H1 (cell line): ENCODE results near the gene SELENOV.

Experiments used
- BACH1 ChIP-seq: IDR thresholded peaks from 2 replicates; pipeline ENCODE4 v1.6.1; 2012; ENCODE audit warnings: low read length, improper control_type of control experiment
- CTCF ChIP-seq, 3 experiments: IDR thresholded peaks; 1 replicate in 2 of 3; 2 replicates in 1 of 3; pipeline versions ENCODE4 v1.5.1 to v1.6.1; 2011; ENCODE audit warnings: low read length in 3 of 3, mild to moderate bottlenecking in 3 of 3, inconsistent platforms in 2 of 3, low read depth in 1 of 3, moderate library complexity in 1 of 3; ENCODE audit not compliant: insufficient read depth in 1 of 3; ENCODE audit errors: control extremely low read depth in 1 of 3
- EZH2 ChIP-seq: fragments of 200-600 bp; sonication (generic); IDR thresholded peaks from 2 replicates; pipeline ENCODE4 v1.7.1; 2012; ENCODE audit warnings: low read depth, mild to moderate bottlenecking, moderate library complexity, low read length, inconsistent platforms; ENCODE audit not compliant: severe bottlenecking
- POLR2AphosphoS5 ChIP-seq: IDR thresholded peaks from 2 replicates; pipeline ENCODE4 v1.6.1; 2011; ENCODE audit warnings: low read depth, low read length
- POU5F1 ChIP-seq: IDR thresholded peaks from 2 replicates; pipeline ENCODE4 v1.6.1; 2011; ENCODE audit warnings: low read depth, mild to moderate bottlenecking, low read length, moderate library complexity
- YY1 ChIP-seq: IDR thresholded peaks from 2 replicates; pipeline ENCODE4 v1.6.1; 2011; ENCODE audit warnings: low read depth, mild to moderate bottlenecking, low read length

GRCh38 chr19:39475748-39476147, 39.2 kb upstream of the SELENOV start:
- no peak for TF ChIP-seq EZH2
- no peak for TF ChIP-seq CTCF (IDR thresholded peaks at IDR 0.05; ENCODE audit: control extremely low read depth in 1 of 3, insufficient read depth in 1 of 3, low read depth in 1 of 3, low read length in 3 of 3)
- TF ChIP-seq POLR2AphosphoS5 = no peak
- no peak for TF ChIP-seq BACH1
- TF ChIP-seq POU5F1 = no peak
- TF ChIP-seq YY1 = no peak
